Activated CD4-positive, alpha-beta T cell treated with anti-CD3 and anti-CD28 coated beads for 1 hour (primary cell): ENCODE data around the gene AMPD3.

ENCODE experiments used
- DNase-seq: peaks from one replicate; pipeline ENCODE4 v3.0.0-alpha.2; 2020

AMPD3 gene

DNA sequence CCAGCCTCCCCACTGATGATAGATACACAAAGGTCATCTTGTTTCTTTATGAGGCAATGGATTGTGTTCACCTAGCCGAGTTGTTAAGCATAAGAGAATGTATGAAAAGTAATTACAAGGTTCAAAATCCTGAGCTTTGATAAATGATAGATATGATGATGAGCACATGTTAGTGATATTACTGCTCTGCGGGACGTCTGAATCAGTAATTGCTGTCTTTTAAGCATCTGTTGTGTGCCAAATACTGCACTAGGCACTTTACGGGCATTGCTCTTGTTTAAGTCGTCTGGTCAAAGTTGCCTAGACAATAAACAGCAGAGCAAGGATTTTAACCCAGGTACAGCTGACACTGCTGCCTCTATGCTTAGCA is 86.5 kb downstream of the AMPD3 start:
- DNase-seq, result no peak

GRCh38 chr11:10542776-10543175 is 87.7 kb downstream of the AMPD3 start:
- DNase-seq, result no peak

DNA sequence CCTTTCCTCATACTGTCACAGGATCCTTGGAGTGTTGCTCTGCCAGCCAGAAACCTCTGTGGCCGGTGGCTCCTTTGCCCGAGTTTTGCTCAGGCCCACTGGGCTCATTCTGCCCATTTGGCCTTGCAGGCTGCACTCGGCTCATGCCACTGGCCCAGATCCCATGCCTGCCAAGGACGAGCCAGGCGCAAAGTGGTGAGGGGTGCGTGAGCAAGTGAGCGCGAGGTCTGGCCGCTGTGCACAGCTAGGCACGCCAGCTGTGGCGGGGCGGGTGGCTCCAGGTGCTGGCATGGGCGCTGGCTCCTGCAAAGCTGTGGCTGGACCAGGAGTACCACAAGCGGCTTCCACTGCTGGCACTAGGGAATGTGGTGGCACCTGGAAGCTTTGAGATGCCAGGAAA is 88.7 kb downstream of the AMPD3 start:
- DNase-seq, result no peak

- DNase-seq, result no peak
Measured at GRCh38 chr11:10544491-10545465, 89.7 kb downstream of the AMPD3 start.

GRCh38 chr11:10550503-10551289 is 95.6 kb downstream of the AMPD3 start:
- no peak for DNase-seq

DNA sequence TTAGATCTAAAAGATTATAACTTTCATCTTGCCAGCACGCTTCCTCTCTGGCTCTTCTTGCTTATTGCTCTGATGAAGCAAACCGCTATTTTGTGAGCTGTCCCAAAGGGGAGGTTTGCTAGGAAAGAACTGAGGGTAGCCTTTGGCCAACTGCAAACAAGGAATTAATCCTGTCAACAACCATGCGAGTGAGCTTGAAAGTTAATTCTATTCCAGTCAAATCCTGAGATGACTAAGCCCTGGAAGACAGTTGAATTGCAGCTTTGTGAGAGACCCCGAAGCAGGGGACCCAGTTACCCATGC is 96.2 kb downstream of the AMPD3 start:
- DNase-seq, result no peak

DNA sequence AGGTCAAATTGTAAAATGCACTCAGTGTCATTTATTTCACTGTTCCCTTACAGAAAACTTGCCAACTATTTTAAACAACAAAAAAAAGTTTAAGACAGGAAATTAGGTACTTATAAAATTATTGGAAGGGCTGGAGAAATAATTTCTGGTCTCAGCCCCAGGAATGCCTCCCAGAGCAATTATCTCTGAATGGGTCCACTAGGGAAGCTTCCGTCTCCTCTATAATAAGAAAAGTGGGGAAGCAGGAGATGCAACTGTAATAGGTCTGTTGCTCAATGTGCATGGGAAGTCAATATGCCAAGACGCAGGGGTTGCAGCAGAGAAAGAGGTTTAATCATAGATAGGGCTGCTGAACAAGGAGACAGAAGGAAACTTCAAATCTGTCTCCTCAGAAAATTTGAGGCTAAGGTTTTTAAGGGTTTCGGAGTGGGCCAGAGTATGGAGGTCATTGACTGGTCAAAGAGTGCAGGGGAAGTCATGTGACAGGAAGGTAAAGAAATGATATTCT is 96.8 kb downstream of the AMPD3 start:
- DNase-seq, result no peak

DNA sequence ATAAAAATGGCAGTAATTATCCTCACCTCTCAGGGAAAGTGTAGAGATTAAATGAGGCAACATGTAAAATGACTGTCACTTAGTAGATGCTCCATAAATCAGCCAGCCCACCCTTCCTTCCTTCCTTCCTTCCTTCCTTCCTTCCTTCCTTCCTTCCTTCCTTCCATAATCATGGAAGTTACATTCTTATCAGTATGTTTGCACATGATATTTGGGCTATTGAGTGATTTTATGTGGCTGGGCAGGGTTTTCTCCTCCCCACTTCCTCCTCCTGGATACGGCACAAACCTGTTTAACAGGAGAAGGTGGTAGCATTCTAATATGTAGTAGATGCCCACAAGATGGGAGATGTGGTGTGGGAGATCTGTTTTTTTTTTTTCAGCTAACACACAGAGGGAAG is 101.5 kb downstream of the AMPD3 start:
- no peak for DNase-seq
